IgD-negative memory B cell (primary cell): ENCODE results near the gene HLA-A. TPM values are rescaled to one million over a fixed set of nuclear protein-coding genes. Genes with fewer than 3 reads are reported as not detected.
"Not testable (repeated sequence)": the region's sequence is repeated elsewhere in the genome, so short reads cannot be mapped to it uniquely, and the experiment has no call there.

ENCODE experiments used
- H3K27ac Mint-ChIP-seq, 3 donors: one replicate each; pipeline ENCODE4 v1.8.0; 2020 to 2022; ENCODE audit warnings: mild to moderate bottlenecking in 3 of 3, mixed read lengths in 3 of 3, moderate library complexity in 1 of 3
- H3K27me3 Mint-ChIP-seq: one replicate; pipeline ENCODE4 v1.8.0; 2021; ENCODE audit warnings: mixed read lengths
- H3K36me3 Mint-ChIP-seq: one replicate; pipeline ENCODE4 v1.8.0; 2020; ENCODE audit warnings: mild to moderate bottlenecking, mixed read lengths
- H3K4me1 Mint-ChIP-seq, 3 donors: one replicate each; pipeline ENCODE4 v1.8.0; 2020 to 2022; ENCODE audit warnings: mixed read lengths in 3 of 3, mild to moderate bottlenecking in 1 of 3
- H3K4me3 Mint-ChIP-seq, 4 donors: one replicate each; pipeline ENCODE4 v1.8.0; 2020 to 2022; ENCODE audit warnings: mild to moderate bottlenecking in 4 of 4, mixed read lengths in 4 of 4, moderate library complexity in 3 of 4
- H3K9me3 Mint-ChIP-seq, 3 donors: one replicate each; pipeline ENCODE4 v1.8.0; 2020 to 2021; ENCODE audit warnings: mixed read lengths in 3 of 3, mild to moderate bottlenecking in 1 of 3
- polyA plus RNA-seq: library from polyadenylated mRNA; unstranded; fragments of 300-500 nt; fragmentation: Illumina TruSeq; gene quantifications from one replicate; pipeline ENCODE4 v1.2.3, GENCODE V29; 2021

Gene HLA-A
- polyA plus RNA-seq, 1 donor from 2014 or later: 2,521 TPM

DNA sequence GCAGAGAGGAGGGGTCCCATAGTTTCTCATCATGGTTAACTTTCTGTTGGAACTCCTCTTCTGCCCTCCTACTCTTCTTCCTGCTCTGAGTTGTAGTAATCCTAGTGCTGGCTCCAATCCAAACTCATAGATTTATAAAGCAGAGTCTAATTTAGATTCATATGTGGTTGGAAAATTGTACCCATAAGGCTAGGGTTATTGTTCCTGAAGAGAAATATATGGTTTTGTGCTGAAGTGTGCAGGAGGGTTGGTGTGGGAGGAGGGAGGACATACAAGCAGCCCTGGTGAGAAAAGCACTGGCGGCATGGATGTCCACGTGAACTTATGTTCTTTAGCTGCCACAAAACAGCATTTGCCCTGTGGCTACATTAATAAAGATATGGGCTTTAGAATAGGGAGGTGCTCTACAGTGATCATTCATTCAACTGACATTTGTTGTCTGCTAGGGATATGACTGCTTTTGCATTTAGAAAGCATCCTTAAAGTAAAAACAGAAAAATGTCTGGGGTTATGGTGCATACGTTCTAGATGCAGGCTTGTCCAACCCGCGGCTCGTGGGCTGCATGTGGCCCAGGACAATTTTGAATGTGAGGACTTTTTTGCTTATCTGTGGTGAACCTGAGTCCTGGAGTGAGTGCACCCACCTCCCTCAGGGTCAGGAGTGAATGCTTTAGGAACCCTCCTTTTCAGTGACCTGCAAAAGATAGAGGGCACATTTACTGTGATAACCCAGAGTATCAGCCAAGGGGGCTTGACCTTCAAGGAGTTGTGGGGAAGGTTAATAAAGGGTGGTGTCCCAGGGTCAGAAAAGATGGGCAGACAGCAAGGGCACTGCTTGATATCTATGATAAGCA is 4.1 kb downstream of the HLA-A start:
- Mint-ChIP-seq H3K36me3 (peaks cover 21% of the 10 kb centered on the region), H3K4me3 (peak overlapping the region; percentile 93 to 98 (median 96)), H3K27me3 (no peaks in the 10 kb centered on the region), H3K9me3 (peaks cover 0 to 2% (median 0%) of the 10 kb centered on the region in 3 donors), H3K27ac (peak overlapping the region; percentile 87 to 100 (median 93)), H3K4me1 (peaks cover 34 to 47% (median 40%) of the 10 kb centered on the region in 3 donors)

DNA sequence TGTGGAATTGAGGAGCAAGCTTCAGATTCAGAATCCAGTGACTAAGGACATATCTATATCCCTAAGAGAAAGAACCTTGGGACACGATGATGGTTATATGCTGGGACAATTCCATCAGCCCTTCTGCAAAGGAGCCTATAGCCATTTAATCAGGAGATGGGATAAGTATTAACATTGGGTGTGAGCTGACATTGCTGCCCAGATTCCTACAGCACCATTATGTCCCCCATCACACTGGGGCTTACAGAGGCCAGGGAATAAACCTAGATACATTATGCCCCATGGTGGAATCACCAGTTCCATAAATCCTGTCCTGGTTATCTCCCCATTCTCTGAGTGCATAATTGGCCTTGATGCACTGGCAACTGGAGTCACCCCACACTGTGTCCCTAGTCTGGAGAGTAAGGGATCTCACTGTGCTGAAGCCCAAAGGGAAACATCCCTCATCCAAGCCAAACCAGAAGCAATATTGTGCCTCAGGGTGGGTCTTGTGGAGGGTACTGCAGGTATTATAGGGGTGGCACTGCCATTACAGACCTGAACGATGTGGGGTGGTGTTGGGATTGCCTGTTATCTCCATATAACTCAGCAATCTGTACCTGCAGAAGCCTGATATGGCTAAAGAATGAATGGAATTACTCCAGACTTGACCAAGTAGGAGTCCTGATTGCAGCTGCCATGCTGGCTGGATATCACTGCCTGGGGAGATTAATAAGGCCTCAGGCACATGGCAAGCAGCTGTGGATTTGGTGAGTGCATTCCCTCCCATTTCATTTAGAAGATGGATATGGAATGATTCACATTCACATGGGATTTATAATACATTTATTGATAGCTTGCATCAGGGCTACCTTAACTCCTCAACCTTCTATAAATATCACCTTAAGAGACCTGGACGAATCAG is 5.0 kb downstream of the HLA-A start:
- H3K9me3 Mint-ChIP-seq: peaks cover 0 to 1% (median 0%) of the 10 kb centered on the region in 3 donors
- peak overlapping the region; percentile 45 to 98 (median 94) for H3K4me3 Mint-ChIP-seq
- H3K4me1 Mint-ChIP-seq: peaks cover 32 to 47% (median 34%) of the 10 kb centered on the region in 3 donors
- H3K27me3 Mint-ChIP-seq: no peaks in the 10 kb centered on the region
- H3K27ac Mint-ChIP-seq: peak overlapping the region; percentile 87 to 100 (median 93)
- peaks cover 21% of the 10 kb centered on the region for H3K36me3 Mint-ChIP-seq

DNA sequence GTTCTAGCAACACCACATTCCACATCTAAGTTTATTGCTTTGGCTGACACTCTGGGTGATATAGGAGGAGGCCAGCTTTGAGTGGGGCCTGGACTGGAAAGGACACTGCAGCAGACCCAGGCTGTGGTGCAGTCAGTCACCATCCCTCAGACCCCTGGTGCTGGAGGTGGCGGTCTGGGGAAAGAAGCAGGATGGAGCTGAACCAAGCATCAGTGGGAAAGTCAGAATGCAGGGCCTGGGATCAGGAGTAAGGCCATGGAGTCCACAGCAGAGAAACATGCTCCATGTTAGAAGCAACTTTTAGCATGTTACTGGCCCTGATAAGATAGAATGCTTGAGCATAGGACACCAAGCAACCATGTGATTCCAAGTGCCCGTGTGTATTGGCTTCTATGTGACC is 5.9 kb downstream of the HLA-A start:
- H3K4me3 Mint-ChIP-seq: peak overlapping the region in 2 of 4 donors; percentile 36 to 93
- peaks cover 30 to 48% (median 36%) of the 10 kb centered on the region in 3 donors for H3K4me1 Mint-ChIP-seq
- peak overlapping the region; percentile 43 to 100 (median 87) for H3K27ac Mint-ChIP-seq
- H3K27me3 Mint-ChIP-seq: no peaks in the 10 kb centered on the region
- H3K36me3 Mint-ChIP-seq: peaks cover 21% of the 10 kb centered on the region
- H3K9me3 Mint-ChIP-seq: no peaks in the 10 kb centered on the region

- Mint-ChIP-seq H3K36me3 (peaks cover 15% of the 10 kb centered on the region), H3K4me1 (peaks cover 30 to 49% (median 32%) of the 10 kb centered on the region in 3 donors), H3K27ac (no peak overlapping the region)
These were observed 7.6 kb downstream of the HLA-A start for GRCh38 chr6:29949934-29950333.

DNA sequence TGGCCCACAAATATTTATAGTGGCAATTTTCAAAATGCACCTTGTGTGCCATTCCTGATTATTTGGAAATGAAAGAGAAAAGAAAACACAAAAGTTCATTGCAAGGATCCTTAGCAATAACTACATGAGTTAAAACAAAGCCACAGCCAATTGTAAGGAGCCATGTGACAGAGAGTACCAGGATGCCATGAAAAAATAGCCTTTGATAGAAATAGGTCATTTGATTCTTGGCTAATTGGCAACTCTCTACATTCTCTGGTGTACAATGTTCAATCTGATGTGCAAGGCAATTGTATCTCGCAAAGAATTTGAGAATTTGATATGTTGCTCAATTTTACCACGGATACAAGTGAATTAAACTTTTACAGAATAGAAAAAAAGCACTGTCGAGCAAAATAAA is 9.6 kb downstream of the HLA-A start:
- H3K27ac Mint-ChIP-seq: no peak overlapping the region
- no peaks in the 10 kb centered on the region for H3K27me3 Mint-ChIP-seq
- no peak overlapping the region for H3K4me3 Mint-ChIP-seq
- H3K36me3 Mint-ChIP-seq: peaks cover 9% of the 10 kb centered on the region
- H3K9me3 Mint-ChIP-seq: no peaks in the 10 kb centered on the region
- peaks cover 10 to 29% (median 14%) of the 10 kb centered on the region in 3 donors for H3K4me1 Mint-ChIP-seq

More at GRCh38 chr6:29949934-29950333, 7.6 kb downstream of the HLA-A start:
- no peaks in the 10 kb centered on the region for H3K9me3 Mint-ChIP-seq
- H3K4me3 Mint-ChIP-seq: peak overlapping the region in 1 of 4 donors; percentile 47
- no peaks in the 10 kb centered on the region for H3K27me3 Mint-ChIP-seq

- no peaks in the 10 kb centered on the region for H3K9me3 Mint-ChIP-seq
- no peak overlapping the region for H3K27ac Mint-ChIP-seq
- peaks cover 9% of the 10 kb centered on the region for H3K36me3 Mint-ChIP-seq
- H3K27me3 Mint-ChIP-seq: no peaks in the 10 kb centered on the region
- H3K4me3 Mint-ChIP-seq: peak overlapping the region in 1 of 4 donors; percentile 46
- H3K4me1 Mint-ChIP-seq: peaks cover 0 to 24% (median 13%) of the 10 kb centered on the region in 3 donors
These were observed 10.7 kb downstream of the HLA-A start for GRCh38 chr6:29953001-29953441.

DNA sequence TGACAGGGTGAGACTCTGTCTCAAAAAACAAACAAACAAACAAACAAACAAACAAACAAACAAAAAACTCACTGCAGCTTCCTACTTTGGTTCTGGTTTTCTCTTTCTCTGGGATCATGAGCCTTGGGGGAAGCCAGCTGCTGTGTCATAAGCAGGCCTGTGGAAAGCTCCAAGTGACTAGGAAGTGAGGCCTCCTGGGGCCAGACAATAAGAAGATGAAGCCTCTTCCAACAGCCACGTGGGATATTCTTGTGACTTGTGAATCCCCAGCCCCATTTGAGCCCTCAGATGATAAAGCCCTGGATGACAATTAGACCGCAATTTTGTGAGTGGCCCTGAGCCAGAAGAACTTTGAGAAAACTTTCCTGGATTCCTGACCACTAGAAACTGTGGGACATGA is 11.4 kb downstream of the HLA-A start:
- Mint-ChIP-seq H3K27ac (no peak overlapping the region), H3K36me3 (peaks cover 9% of the 10 kb centered on the region), H3K4me1 (peaks cover 0 to 23% (median 13%) of the 10 kb centered on the region in 3 donors), H3K27me3 (no peaks in the 10 kb centered on the region), H3K4me3 (no peak overlapping the region), H3K9me3 (no peaks in the 10 kb centered on the region)

DNA sequence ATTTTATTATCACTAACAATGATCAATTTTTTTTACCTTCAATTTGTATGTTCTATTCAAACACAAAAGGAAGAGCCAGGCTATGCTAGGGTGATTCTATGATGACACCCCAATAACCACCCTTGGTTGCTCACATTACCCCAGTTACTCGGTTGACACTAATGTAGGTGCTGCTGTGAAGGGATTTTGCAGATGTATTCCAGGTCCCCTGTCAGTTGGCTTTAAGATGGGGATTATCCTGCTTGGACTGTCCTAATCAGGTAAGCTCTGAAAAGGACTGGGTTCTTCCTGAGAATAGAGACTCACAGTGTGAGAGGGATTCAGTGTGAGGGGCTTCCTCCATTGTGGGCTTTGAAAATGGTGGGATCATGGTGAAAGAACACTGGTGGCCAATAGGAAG is 11.9 kb downstream of the HLA-A start:
- H3K4me1 Mint-ChIP-seq: peaks cover 6 to 25% (median 13%) of the 10 kb centered on the region in 3 donors

GRCh38 chr6:29955783-29956182 is 13.5 kb downstream of the HLA-A start:
- Mint-ChIP-seq H3K27me3 (no peaks in the 10 kb centered on the region), H3K36me3 (peaks cover 4% of the 10 kb centered on the region), H3K27ac (no peak overlapping the region)

More for the DNA sequence above, 11.9 kb downstream of the HLA-A start:
- peaks cover 7% of the 10 kb centered on the region for H3K36me3 Mint-ChIP-seq
- no peaks in the 10 kb centered on the region for H3K27me3 Mint-ChIP-seq
- H3K27ac Mint-ChIP-seq: no peak overlapping the region
- H3K9me3 Mint-ChIP-seq: no peaks in the 10 kb centered on the region
- H3K4me3 Mint-ChIP-seq: no peak overlapping the region

DNA sequence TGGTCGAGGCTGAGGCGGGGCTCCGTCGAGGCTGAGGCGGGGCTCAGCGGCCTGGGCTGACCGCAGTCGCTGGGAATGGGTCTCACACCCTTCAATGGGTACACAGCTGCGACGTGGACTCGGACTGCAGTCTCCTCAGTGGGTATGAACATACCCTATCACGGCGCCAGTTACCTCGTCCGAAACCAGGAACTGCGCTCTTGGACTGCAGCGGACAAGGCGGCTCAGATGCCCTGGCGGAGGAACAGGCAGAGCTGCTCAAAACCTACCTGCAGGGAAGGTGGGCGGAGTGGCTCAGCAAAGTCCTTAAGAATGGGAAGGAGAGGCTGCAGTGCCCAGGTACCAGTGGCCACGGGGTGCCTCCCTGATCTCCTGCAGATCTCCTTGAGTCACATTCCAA is 14.2 kb downstream of the HLA-A start:
- H3K4me3 Mint-ChIP-seq: no peak overlapping the region
- H3K27ac Mint-ChIP-seq: no peak overlapping the region
- H3K9me3 Mint-ChIP-seq: no peaks in the 10 kb centered on the region
- no peaks in the 10 kb centered on the region for H3K27me3 Mint-ChIP-seq
- H3K36me3 Mint-ChIP-seq: peaks cover 2% of the 10 kb centered on the region
- peaks cover 11 to 19% (median 14%) of the 10 kb centered on the region in 3 donors for H3K4me1 Mint-ChIP-seq

More at GRCh38 chr6:29955783-29956182, 13.5 kb downstream of the HLA-A start:
- H3K9me3 Mint-ChIP-seq: no peaks in the 10 kb centered on the region
- no peak overlapping the region for H3K4me3 Mint-ChIP-seq
- peaks cover 11 to 22% (median 14%) of the 10 kb centered on the region in 3 donors for H3K4me1 Mint-ChIP-seq

DNA sequence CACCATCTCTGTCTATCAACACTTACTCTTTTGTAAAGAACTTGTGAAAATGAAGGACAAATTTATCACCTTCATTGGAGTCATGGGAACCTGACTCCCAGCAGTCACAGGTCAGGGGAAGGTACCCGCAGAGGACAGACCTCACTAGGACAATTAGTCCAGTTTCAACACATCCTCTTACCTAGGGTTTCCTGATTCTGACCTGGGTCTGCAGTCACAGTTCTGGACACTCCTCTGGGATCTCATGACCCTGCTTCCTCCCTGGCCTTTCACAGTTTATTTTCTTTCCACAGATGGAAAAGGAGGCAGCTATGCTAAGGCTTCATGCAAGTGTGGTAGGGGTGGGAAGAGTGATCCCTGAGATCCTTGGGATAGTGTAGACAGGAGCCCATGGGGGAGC is 15.7 kb downstream of the HLA-A start:
- H3K27me3 Mint-ChIP-seq: no peaks in the 10 kb centered on the region
- H3K4me3 Mint-ChIP-seq: no peak overlapping the region
- H3K27ac Mint-ChIP-seq: no peak overlapping the region
- H3K36me3 Mint-ChIP-seq: peaks cover 2% of the 10 kb centered on the region
- peaks cover 11 to 19% (median 14%) of the 10 kb centered on the region in 3 donors for H3K4me1 Mint-ChIP-seq
- H3K9me3 Mint-ChIP-seq: no peaks in the 10 kb centered on the region

- Mint-ChIP-seq H3K27me3 (no peaks in the 10 kb centered on the region), H3K27ac (no peak overlapping the region), H3K4me3 (peak overlapping the region in 1 of 4 donors; percentile 52), H3K36me3 (no peaks in the 10 kb centered on the region), H3K4me1 (peaks cover 11 to 18% (median 12%) of the 10 kb centered on the region in 3 donors), H3K9me3 (no peaks in the 10 kb centered on the region)
These were observed 16.6 kb downstream of the HLA-A start for GRCh38 chr6:29958921-29959320.

DNA sequence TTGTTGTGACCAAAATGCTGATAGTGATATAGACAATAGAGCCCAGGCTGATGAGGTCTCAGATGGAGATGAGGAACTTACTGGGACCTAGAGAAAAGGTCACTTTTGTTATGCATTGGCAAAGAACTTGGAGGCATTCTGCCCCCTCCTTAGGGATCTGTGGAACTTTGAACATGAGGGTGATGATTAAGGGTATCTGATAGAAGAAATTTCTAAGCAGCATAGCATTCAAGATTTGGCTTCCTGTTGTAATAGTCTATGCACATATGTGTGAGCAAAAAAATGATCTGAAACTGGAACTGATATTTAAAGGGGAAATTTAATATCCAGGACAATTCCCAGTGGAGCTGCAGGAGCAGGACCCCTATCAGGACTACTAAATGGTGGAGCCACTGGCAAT is 17.1 kb downstream of the HLA-A start:
- Mint-ChIP-seq H3K36me3 (no peaks in the 10 kb centered on the region), H3K27me3 (no peaks in the 10 kb centered on the region), H3K9me3 (no peaks in the 10 kb centered on the region), H3K27ac (peak overlapping the region in 1 of 3 donors; percentile 10), H3K4me1 (peaks cover 11 to 22% (median 15%) of the 10 kb centered on the region in 3 donors), H3K4me3 (peak overlapping the region in 1 of 4 donors; percentile 52)

DNA sequence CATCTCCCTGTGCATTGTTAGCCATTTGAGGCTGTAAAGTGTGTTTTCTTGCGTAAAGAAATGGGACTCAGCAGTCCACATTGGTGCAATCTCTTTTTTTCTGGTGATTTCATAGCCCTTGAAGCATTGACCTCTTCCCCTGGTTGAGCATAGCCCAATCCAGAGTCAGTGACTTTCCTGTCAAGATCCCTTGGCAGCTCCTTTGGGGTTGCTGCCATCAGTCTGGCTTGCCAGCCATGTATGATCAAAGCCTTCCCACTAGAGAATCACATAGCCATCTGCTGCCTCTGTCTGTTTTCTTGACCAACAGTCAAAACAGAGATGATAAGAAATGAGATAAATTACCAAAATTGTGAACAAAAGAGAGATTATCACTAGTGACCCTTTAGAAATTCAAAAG is 19.6 kb downstream of the HLA-A start:
- no peaks in the 10 kb centered on the region for H3K9me3 Mint-ChIP-seq
- no peaks in the 10 kb centered on the region for H3K36me3 Mint-ChIP-seq
- peaks cover 31 to 43% (median 32%) of the 10 kb centered on the region in 3 donors for H3K4me1 Mint-ChIP-seq
- H3K27ac Mint-ChIP-seq: no peak overlapping the region
- H3K4me3 Mint-ChIP-seq: no peak overlapping the region
- H3K27me3 Mint-ChIP-seq: peaks cover 2% of the 10 kb centered on the region

DNA sequence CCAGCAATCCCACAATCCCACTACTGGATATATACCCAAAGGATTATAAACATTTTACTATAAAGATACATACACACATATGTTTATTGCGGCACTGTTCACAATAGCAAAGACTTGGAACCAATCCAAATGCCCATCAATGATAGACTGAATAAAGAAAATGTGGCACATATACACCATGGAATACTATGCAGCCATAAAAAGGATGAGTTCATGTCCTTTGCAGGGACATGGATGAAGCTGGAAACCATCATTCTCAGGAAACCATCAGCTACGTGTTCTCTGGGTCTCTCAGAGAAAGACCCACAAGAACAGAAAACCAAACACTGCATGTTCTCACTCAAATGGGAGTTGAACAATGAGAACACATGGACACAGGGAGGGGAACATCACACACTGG is 21.4 kb downstream of the HLA-A start:
- H3K27me3 Mint-ChIP-seq, H3K4me3 Mint-ChIP-seq, H3K36me3 Mint-ChIP-seq, H3K9me3 Mint-ChIP-seq: not testable (repeated sequence)
- Mint-ChIP-seq H3K27ac (peak overlapping the region in 2 of 3 donors; percentile 18 to 77), H3K4me1 (peaks cover 32 to 41% (median 36%) of the 10 kb centered on the region in 3 donors)
